Subcutaneous adipose tissue (tissue), 4 donors: ENCODE results near the gene COL21A1. TPM values are rescaled to one million over a fixed set of nuclear protein-coding genes. Genes with fewer than 3 reads are reported as not detected.

Experiments
- total RNA-seq, 4 donors: library from RNA; depleted of rRNA; stranded (reverse); fragments of >200 nt; gene quantifications; one replicate each; pipeline ENCODE4 v1.1.0, GENCODE V29; 2016
- TF ChIP-seq, protein P1 (sequence below): fragments of 450-650 bp; IDR thresholded peaks from one replicate; pipeline ENCODE4 v1.5.1; 2016; ENCODE audit warnings: low read depth, mild to moderate bottlenecking, control low read depth, antibody characterized with exemption, moderate library complexity

COL21A1 gene
- total RNA-seq, 4 donors from 2014 or later = 1.1 to 28.3 (median 2.0) TPM

DNA sequence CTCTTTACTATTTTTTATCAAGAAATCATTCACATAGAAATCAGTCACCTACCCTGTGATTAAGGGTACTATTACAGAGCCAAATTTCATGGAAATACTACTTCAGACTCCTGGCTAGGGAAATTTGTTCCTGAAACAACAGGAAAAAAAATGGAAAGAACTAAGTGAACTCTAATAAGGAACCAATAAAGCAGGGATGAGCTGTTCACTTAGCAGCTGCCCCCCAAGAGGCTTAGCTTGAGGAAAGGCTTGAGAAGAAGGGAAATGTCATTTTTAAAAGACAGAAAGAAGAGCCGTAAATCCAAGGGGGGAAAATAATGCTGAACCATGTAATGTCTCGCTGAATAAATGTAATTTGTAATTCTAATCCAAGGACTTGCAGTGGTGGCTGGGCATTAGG lies 88.8 kb downstream of the COL21A1 start:
- TF ChIP-seq, protein P1, sequence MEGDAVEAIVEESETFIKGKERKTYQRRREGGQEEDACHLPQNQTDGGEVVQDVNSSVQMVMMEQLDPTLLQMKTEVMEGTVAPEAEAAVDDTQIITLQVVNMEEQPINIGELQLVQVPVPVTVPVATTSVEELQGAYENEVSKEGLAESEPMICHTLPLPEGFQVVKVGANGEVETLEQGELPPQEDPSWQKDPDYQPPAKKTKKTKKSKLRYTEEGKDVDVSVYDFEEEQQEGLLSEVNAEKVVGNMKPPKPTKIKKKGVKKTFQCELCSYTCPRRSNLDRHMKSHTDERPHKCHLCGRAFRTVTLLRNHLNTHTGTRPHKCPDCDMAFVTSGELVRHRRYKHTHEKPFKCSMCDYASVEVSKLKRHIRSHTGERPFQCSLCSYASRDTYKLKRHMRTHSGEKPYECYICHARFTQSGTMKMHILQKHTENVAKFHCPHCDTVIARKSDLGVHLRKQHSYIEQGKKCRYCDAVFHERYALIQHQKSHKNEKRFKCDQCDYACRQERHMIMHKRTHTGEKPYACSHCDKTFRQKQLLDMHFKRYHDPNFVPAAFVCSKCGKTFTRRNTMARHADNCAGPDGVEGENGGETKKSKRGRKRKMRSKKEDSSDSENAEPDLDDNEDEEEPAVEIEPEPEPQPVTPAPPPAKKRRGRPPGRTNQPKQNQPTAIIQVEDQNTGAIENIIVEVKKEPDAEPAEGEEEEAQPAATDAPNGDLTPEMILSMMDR = no peak

DNA sequence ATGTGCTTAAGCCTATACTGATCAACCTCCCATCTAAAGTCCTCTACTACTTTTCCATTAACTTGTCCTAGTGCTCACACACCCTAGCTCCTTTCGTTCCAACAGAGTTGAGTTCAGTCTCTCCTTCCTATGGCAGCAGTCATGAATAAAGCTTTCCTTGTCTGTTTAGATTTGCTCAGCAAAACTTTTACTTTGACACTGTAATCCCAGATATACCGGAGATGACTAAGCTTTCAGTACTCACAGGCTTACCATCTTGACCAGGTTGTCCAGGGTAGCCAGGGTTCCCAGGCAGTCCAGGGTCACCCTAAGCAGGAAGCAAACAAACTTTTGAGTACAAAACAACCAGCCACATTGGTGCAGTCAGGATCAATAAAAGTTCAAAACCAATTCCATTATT lies 90.7 kb downstream of the COL21A1 start:
- TF ChIP-seq, protein P1 = no peak

DNA sequence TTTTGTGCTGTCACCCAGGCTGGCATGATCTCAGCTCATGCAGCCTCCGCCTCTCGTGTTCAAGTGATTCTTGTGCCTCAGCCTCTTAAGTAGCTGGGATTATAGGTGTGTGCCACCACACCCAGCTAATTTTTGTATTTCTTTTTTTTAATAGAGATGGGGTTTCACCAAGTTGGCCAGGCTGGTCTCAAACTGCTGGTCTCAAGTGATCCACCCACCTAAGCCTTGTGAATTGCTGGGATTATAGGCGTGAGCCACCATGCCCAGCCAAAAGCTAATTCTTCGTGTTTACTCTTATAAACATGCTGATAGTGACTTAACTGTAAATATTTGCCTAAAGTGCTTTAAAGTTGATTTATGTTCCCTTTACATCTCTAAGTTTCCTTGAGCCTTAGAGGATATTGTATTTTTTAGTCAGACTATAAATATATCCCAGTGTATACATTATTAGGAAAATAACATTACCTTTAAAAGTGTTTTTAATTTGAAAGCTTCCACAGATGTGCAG lies 91.7 kb downstream of the COL21A1 start:
- TF ChIP-seq, protein P1 = no peak

GRCh38 chr6:56154076-56154475 lies 93.3 kb downstream of the COL21A1 start:
- TF ChIP-seq, protein P1 = no peak

GRCh38 chr6:56152611-56153010 lies 94.8 kb downstream of the COL21A1 start:
- TF ChIP-seq, protein P1 = no peak

GRCh38 chr6:56151609-56152224 lies 95.7 kb downstream of the COL21A1 start:
- TF ChIP-seq, protein P1 = no peak

GRCh38 chr6:56148488-56149186 lies 98.7 kb downstream of the COL21A1 start:
- TF ChIP-seq, protein P1 = no peak
